HCT116 (cell line): ENCODE results near the gene YAP1.

Experiments used
- EZH2 ChIP-seq: fragments of 200-600 bp; sonication (generic); IDR thresholded peaks from 2 replicates; pipeline ENCODE4 v1.6.1; 2017; ENCODE audit warnings: antibody characterized with exemption, mixed run types
- JUND ChIP-seq: IDR thresholded peaks from 2 replicates; pipeline ENCODE4 v1.6.1; 2012
- POLR2A ChIP-seq: IDR thresholded peaks from 2 replicates; pipeline ENCODE4 v1.7.0; 2011; ENCODE audit warnings: borderline replicate concordance; ENCODE audit not compliant: insufficient read depth, insufficient read length; ENCODE audit errors: extremely low read depth
- SP1 ChIP-seq: IDR thresholded peaks from 2 replicates; pipeline ENCODE4 v1.6.1; 2012; ENCODE audit warnings: low read depth
- TF ChIP-seq, protein P1 (sequence below), 3 experiments: fragments of 200-600 bp in 1 of 3; sonication (generic) in 1 of 3; IDR thresholded peaks in 2 of 3; conservative IDR thresholded peaks in 1 of 3; 2 replicates each; pipeline ENCODE4 v1.5.1; 2012 to 2017; ENCODE audit warnings: low read depth in 2 of 3, low read length in 2 of 3, antibody characterized with exemption in 1 of 3, borderline replicate concordance in 1 of 3, control low read depth in 1 of 3, mild to moderate bottlenecking in 1 of 3, mixed read lengths in 1 of 3, mixed run types in 1 of 3, moderate library complexity in 1 of 3; ENCODE audit not compliant: insufficient read depth in 1 of 3

DNA sequence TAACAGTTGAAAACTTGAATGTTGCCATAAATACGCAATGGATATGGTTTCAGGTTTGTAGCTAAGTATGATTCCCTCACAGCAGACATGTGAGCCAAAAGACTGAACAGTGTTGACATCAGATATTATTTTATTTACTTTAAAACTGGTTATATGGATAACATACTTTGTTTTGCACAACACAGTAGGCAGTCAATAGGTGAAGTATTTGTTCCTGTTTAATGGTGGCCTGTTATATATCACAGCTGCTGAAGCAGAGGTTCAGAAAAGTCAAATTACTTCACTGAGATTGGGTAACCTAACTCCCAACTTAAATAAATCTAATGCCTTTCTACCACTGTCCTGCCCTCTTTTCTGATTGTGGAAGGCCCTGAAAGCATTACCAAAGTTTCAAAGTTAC lies 44.6 kb downstream of the YAP1 start:
- TF ChIP-seq JUND (no peak), EZH2 (no peak), POLR2A (no peak), SP1 (no peak)
- TF ChIP-seq, protein P1, sequence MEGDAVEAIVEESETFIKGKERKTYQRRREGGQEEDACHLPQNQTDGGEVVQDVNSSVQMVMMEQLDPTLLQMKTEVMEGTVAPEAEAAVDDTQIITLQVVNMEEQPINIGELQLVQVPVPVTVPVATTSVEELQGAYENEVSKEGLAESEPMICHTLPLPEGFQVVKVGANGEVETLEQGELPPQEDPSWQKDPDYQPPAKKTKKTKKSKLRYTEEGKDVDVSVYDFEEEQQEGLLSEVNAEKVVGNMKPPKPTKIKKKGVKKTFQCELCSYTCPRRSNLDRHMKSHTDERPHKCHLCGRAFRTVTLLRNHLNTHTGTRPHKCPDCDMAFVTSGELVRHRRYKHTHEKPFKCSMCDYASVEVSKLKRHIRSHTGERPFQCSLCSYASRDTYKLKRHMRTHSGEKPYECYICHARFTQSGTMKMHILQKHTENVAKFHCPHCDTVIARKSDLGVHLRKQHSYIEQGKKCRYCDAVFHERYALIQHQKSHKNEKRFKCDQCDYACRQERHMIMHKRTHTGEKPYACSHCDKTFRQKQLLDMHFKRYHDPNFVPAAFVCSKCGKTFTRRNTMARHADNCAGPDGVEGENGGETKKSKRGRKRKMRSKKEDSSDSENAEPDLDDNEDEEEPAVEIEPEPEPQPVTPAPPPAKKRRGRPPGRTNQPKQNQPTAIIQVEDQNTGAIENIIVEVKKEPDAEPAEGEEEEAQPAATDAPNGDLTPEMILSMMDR (IDR thresholded peaks at IDR 0.05 in 2 of 3, conservative IDR thresholded peaks at IDR 0.05 in 1 of 3; ENCODE audit: borderline replicate concordance in 1 of 3, insufficient read depth in 1 of 3, low read depth in 2 of 3, low read length in 2 of 3): no peak
